ENCODE data around the gene NAA30. TPM values are rescaled to one million over a fixed set of nuclear protein-coding genes. Genes with fewer than 3 reads are reported as not detected.
"Not testable (repeated sequence)": the region's sequence is repeated elsewhere in the genome, so short reads cannot be mapped to it uniquely, and the experiment has no call there.

NAA30 gene
- total RNA-seq (10 to 100 TPM in 8 of 9 donors, 1 to 10 TPM in 1; 8.9 to 22.0 (median 16.0) TPM), polyA plus RNA-seq (10 to 100 TPM in 1 of 3 donors, 1 to 10 TPM in 2; 1.9 to 16.0 (median 2.6) TPM)
- long read RNA-seq, donor 1, full-length matches to known transcripts: 3 of 3 reads
- long read RNA-seq, donor 1, partial matches to known transcripts: 0 of 3 reads
- long read RNA-seq, donor 1, other reads (novel, unspliced or antisense): 0 of 3 reads
- long read RNA-seq, donor 2, full-length matches to known transcripts: 5 of 5 reads
- long read RNA-seq, donor 2, partial matches to known transcripts: 0 of 5 reads
- long read RNA-seq, donor 2, other reads (novel, unspliced or antisense): 0 of 5 reads
- long read RNA-seq, donor 3, full-length matches to known transcripts: 6 of 6 reads
- long read RNA-seq, donor 3, partial matches to known transcripts: 0 of 6 reads
- long read RNA-seq, donor 3, other reads (novel, unspliced or antisense): 0 of 6 reads
- long read RNA-seq, donor 4, partial matches to known transcripts: 0 of 2 reads
- long read RNA-seq, donor 4, other reads (novel, unspliced or antisense): 2 of 2 reads
- long read RNA-seq, donor 5, full-length matches to known transcripts: 40 of 53 reads
- long read RNA-seq, donor 5, partial matches to known transcripts: 10 of 53 reads
- long read RNA-seq, donor 5, other reads (novel, unspliced or antisense): 3 of 53 reads
- long read RNA-seq, donor 6, partial matches to known transcripts: 1 of 1 reads
- long read RNA-seq, donor 6, other reads (novel, unspliced or antisense): 0 of 1 reads
- long read RNA-seq, donor 7, full-length matches to known transcripts: 2 of 2 reads
- long read RNA-seq, donor 7, partial matches to known transcripts: 0 of 2 reads
- long read RNA-seq, donor 7, other reads (novel, unspliced or antisense): 0 of 2 reads
- long read RNA-seq, donor 8, full-length matches to known transcripts: 6 of 6 reads
- long read RNA-seq, donor 8, partial matches to known transcripts: 0 of 6 reads
- long read RNA-seq, donor 8, other reads (novel, unspliced or antisense): 0 of 6 reads
- long read RNA-seq, donor 9, full-length matches to known transcripts: 4 of 4 reads
- long read RNA-seq, donor 9, partial matches to known transcripts: 0 of 4 reads
- long read RNA-seq, donor 9, other reads (novel, unspliced or antisense): 0 of 4 reads
- long read RNA-seq, donor 10, full-length matches to known transcripts: 2 of 2 reads
- long read RNA-seq, donor 10, partial matches to known transcripts: 0 of 2 reads
- long read RNA-seq, donor 10, other reads (novel, unspliced or antisense): 0 of 2 reads

- Histone ChIP-seq H3K27ac (peak within 1 kb of the TSS; percentile 51 to 91 (median 87)), H3K27me3 (no peaks in the 10 kb centered on the region), H3K4me1 (replicated peaks in 1 of 2) (peaks cover 18 to 43% of the 10 kb centered on the region in 2 donors), H3K4me3 (peak within 1 kb of the TSS; percentile 59 to 88 (median 82)), H3K9me3 (replicated peaks in 1 of 3) (no peaks in the 10 kb centered on the region), H3K36me3 (replicated peaks in 1 of 2) (no peaks in the 10 kb centered on the region)
- TF ChIP-seq CTCF (IDR thresholded peaks at IDR 0.05) (no peak), POLR2A (IDR thresholded peaks at IDR 0.05) (peak; percentile 30 to 87)
- 0 to 1% (median 1%) methylated on average over 21 to 62 of the region's 62 CpGs for WGBS, 4 donors
- DNase-seq: peak; percentile 89 to 95 (median 94)
- intact Hi-C loops (cut with DNase I): no loop called here
Observed at GRCh38 chr14:57390037-57390805, at the start of gene NAA30. Gene NAA30, plus strand, starts transcription at chr14:57390586. Its CDS starts 372 bp downstream, at chr14:57390958.

- H3K4me3 ChIP-seq; H3K4me1 ChIP-seq (replicated peaks in 1 of 2); intact Hi-C loops (cut with DNase I); H3K27me3 ChIP-seq; DNase-seq; H3K9me3 ChIP-seq (replicated peaks in 1 of 3); H3K27ac ChIP-seq; H3K36me3 ChIP-seq (replicated peaks in 1 of 2): not testable (repeated sequence)
- WGBS, 4 donors: 70 to 78% (median 74%) methylated on average over 28 to 34 of the region's 34 CpGs
Observed at GRCh38 chr14:57343545-57344297, 46.7 kb upstream of the NAA30 start.

GRCh38 chr14:57345106-57345505 lies 45.3 kb upstream of the NAA30 start:
- WGBS, 4 donors: 80 to 87% (median 81%) methylated on average over 9 of the region's 9 CpGs
- Histone ChIP-seq H3K9me3 (replicated peaks in 1 of 3) (no peaks in the 10 kb centered on the region), H3K27me3 (no peaks in the 10 kb centered on the region), H3K4me3 (no peak overlapping the region), H3K36me3 (replicated peaks in 1 of 2) (no peaks in the 10 kb centered on the region), H3K4me1 (replicated peaks in 1 of 2) (no peaks in the 10 kb centered on the region), H3K27ac (no peak overlapping the region)
- TF ChIP-seq POLR2A (IDR thresholded peaks at IDR 0.05) (no peak), CTCF (IDR thresholded peaks at IDR 0.05) (no peak)
- no peak for DNase-seq
- intact Hi-C loops (cut with DNase I): no loop called here

Measured in adrenal gland (tissue), 19 donors.